ENCODE results near the gene NPLOC4. TPM values are rescaled to one million over a fixed set of nuclear protein-coding genes. Genes with fewer than 3 reads are reported as not detected.

The NPLOC4 gene
- polyA plus RNA-seq, 1 of the 3 experiments (the other 2 are of a cell fraction), result 88.6 TPM

DNA sequence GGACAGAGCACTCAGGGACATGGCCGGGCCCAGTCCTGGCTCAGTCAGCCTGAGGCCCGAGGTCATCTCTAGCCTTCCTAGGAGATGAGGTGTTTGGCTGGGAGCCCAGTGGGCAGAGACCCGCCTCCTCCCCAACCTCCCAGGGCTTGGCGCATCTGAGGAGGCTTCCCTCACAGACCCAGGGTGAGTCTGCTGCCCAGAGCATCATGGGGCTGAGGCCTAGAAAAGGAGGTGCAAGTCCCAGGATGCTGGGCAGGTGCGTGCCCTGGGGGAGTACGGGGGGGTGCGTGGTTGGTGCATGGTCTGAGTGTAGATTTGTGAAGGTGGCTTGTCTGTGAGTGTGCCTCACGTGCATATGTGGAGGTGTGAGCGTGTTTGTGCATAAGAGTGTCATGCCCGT, 14.8 kb upstream of the NPLOC4 start (continued):
- no peak for TF ChIP-seq RCOR1 (IDR thresholded peaks at IDR 0.05; ENCODE audit: low read length)

- peaks cover 3% of the 10 kb centered on the region; the same call in 1 of the 2 replicates for H3K9me3 ChIP-seq
- no peak for DNase-seq
- no peaks in the 10 kb centered on the region for H3K36me3 ChIP-seq (replicated peaks in 1 of 2; ENCODE audit: control insufficient read depth in 1 of 2, insufficient read depth in 2 of 2, low read length in 1 of 2)
- peak overlapping the region; percentile 76 for H3K4me2 ChIP-seq
- 92% methylated on average over 9 of the region's 9 CpGs for WGBS (ENCODE audit: low lambda C conversion rate)
- H2AFZ ChIP-seq (ENCODE audit: low read depth), result peak overlapping the region; percentile 85; the same call in 1 of the 2 replicates
- H3K4me1 ChIP-seq (ENCODE audit: control insufficient read depth in 1 of 2, insufficient read depth in 2 of 2, low read depth in 1 of 2, low read length in 1 of 2), result peaks cover 6 to 7% of the 10 kb centered on the region in 2 experiments; a peak in 2 of 4 replicates
- H3K79me2 ChIP-seq (ENCODE audit: insufficient read depth), result no peaks in the 10 kb centered on the region
- H3K27ac ChIP-seq (ENCODE audit: low read depth in 2 of 2, low read length in 1 of 2), result peak overlapping the region in 1 of 2 experiments; percentile 46; a peak in 1 of 4 replicates
- no peak overlapping the region for H3K4me3 ChIP-seq (ENCODE audit: low read depth in 2 of 2, low read length in 1 of 2)
- ChIA-PET CTCF (interaction anchor here (0.6 kb wide), 1 partner anchor 300 kb away, joined by 3 read pairs; no protein-coding TSS in a partner anchor), POLR2A (no interaction called here)
- peaks cover 3% of the 10 kb centered on the region for H3F3A ChIP-seq (replicated peaks; ENCODE audit: insufficient read depth)
- TF ChIP-seq ZBTB33 (IDR thresholded peaks at IDR 0.05; ENCODE audit: borderline replicate concordance, low read depth), result no peak
- no peak for TF ChIP-seq SMC3 (IDR thresholded peaks at IDR 0.05; ENCODE audit: low read depth, low read length)
- no peak for TF ChIP-seq MEF2A (IDR thresholded peaks at IDR 0.05; ENCODE audit: borderline replicate concordance, low read depth)
- TF ChIP-seq, protein P1, sequence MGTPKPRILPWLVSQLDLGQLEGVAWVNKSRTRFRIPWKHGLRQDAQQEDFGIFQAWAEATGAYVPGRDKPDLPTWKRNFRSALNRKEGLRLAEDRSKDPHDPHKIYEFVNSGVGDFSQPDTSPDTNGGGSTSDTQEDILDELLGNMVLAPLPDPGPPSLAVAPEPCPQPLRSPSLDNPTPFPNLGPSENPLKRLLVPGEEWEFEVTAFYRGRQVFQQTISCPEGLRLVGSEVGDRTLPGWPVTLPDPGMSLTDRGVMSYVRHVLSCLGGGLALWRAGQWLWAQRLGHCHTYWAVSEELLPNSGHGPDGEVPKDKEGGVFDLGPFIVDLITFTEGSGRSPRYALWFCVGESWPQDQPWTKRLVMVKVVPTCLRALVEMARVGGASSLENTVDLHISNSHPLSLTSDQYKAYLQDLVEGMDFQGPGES (IDR thresholded peaks at IDR 0.05; ENCODE audit: low read depth, low read length), result no peak
- no peak for TF ChIP-seq ELF1 (IDR thresholded peaks at IDR 0.05)
- no peak for TF ChIP-seq TAF1 (IDR thresholded peaks at IDR 0.05; ENCODE audit: borderline replicate concordance, low read depth, low read length)
- no peaks in the 10 kb centered on the region for H3K9me2 ChIP-seq
- no peaks in the 10 kb centered on the region for H4K20me1 ChIP-seq (ENCODE audit: insufficient read depth)
- H3K27me3 ChIP-seq (ENCODE audit: insufficient read depth), result no peaks in the 10 kb centered on the region; the same call in 1 of the 2 replicates
- H3K9ac ChIP-seq, result peak overlapping the region; percentile 61
Observed at GRCh38 chr17:81650951-81651350, 14.0 kb upstream of the NPLOC4 start.

- ChIA-PET POLR2A (no interaction called here), CTCF (interaction anchor here (1.2 to 1.6 kb wide), 2 partner anchors 12 to 15 kb away, joined by 3 to 5 read pairs; partner anchors contain the start of genes NPLOC4 and TSPAN10)
- Histone ChIP-seq H3K4me2 (no peak overlapping the region), H3K79me2 (ENCODE audit: insufficient read depth) (no peaks in the 10 kb centered on the region), H3K27me3 (ENCODE audit: insufficient read depth) (no peaks in the 10 kb centered on the region; the same call in 1 of the 2 replicates), H3K36me3 (replicated peaks in 1 of 2; ENCODE audit: control insufficient read depth in 1 of 2, insufficient read depth in 2 of 2, low read length in 1 of 2) (no peaks in the 10 kb centered on the region), H3K4me3 (ENCODE audit: low read depth in 2 of 2, low read length in 1 of 2) (no peak overlapping the region), H4K20me1 (ENCODE audit: insufficient read depth) (no peaks in the 10 kb centered on the region), H3K4me1 (ENCODE audit: control insufficient read depth in 1 of 2, insufficient read depth in 2 of 2, low read depth in 1 of 2, low read length in 1 of 2) (peaks cover 6 to 7% of the 10 kb centered on the region in 2 experiments; a peak in 2 of 4 replicates), H3K27ac (ENCODE audit: low read depth in 2 of 2, low read length in 1 of 2) (no peak overlapping the region), H3K9me3 (peaks cover 3% of the 10 kb centered on the region; the same call in 1 of the 2 replicates), H3K9me2 (no peaks in the 10 kb centered on the region), H3F3A (replicated peaks; ENCODE audit: insufficient read depth) (peaks cover 3% of the 10 kb centered on the region), H3K9ac (no peak overlapping the region), H2AFZ (ENCODE audit: low read depth) (no peak overlapping the region)
- whole genome bisulfite sequencing (ENCODE audit: low lambda C conversion rate), result 73% methylated on average over 14 of the region's 14 CpGs
- DNase-seq, result no peak
- TF ChIP-seq RAD21 (IDR thresholded peaks at IDR 0.05; ENCODE audit: low read length), result no peak
- TF ChIP-seq RCOR1 (IDR thresholded peaks at IDR 0.05; ENCODE audit: low read length), result no peak
Observed at GRCh38 chr17:81648707-81649085, 11.8 kb upstream of the NPLOC4 start.

Measured in SK-N-SH (cell line).